Measurements from ENCODE around the gene XYLT2. TPM values are rescaled to one million over a fixed set of nuclear protein-coding genes. Genes with fewer than 3 reads are reported as not detected.
A peak's percentile ranks its signal among the peaks of the same experiment; 100 is the strongest.

XYLT2 gene
- total RNA-seq, 1 experiment from 2014 or later: 26.4 TPM

DNA sequence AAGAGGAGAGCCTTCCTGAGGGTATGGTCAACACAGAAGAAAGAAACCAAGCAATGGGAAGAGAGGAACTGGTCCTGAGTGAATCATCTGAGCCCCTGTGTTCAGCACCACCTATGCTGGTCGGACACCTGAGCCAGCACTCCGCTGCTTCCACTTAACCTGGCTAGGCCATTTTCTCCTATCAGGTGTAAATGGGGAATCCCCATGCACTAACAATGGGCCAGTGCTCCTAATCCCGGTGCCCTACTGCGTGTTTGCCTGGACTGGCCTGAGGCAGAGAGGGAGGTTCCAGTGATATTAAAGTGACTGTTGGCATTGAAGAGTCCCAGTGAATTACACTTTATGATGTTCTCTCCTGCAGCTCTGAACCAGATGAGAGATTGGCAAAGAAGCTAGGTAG, 34.4 kb upstream of the XYLT2 start:
- Histone ChIP-seq H3K79me2 (ENCODE audit: insufficient read depth, low read length) (no peaks in the 10 kb centered on the region), H4K5ac (ENCODE audit: insufficient read length, low read depth, low read length) (no peak overlapping the region), H3K4me2 (ENCODE audit: insufficient read depth, insufficient read length, low read length) (no peak overlapping the region), H2BK20ac (ENCODE audit: low read depth, low read length, poor library complexity, severe bottlenecking) (no peak overlapping the region), H3K14ac (ENCODE audit: insufficient read depth, low read length) (no peak overlapping the region), H2BK5ac (ENCODE audit: insufficient read length, low read length) (no peak overlapping the region), H2BK120ac (ENCODE audit: low read depth, low read length, poor library complexity, severe bottlenecking) (no peak overlapping the region), H2AK5ac (ENCODE audit: insufficient read length, low read length) (no peak overlapping the region), H4K8ac (replicated peaks; ENCODE audit: insufficient read length, low read depth, low read length) (no peak overlapping the region), H2BK12ac (ENCODE audit: insufficient read length, low read depth, low read length) (no peak overlapping the region), H3K27ac (ENCODE audit: insufficient read length, low read depth, low read length) (no peak overlapping the region), H3K9me3 (ENCODE audit: control insufficient read depth, low read depth, low read length) (no peaks in the 10 kb centered on the region), H4K91ac (ENCODE audit: insufficient read length, low read depth, low read length) (no peak overlapping the region), H3K4me1 (ENCODE audit: insufficient read depth, low read length) (peaks cover 8% of the 10 kb centered on the region), H3K27me3 (ENCODE audit: insufficient read depth, low read length) (no peaks in the 10 kb centered on the region), H2BK15ac (ENCODE audit: low read depth, low read length) (no peak overlapping the region), H3K4ac (ENCODE audit: low read depth, low read length) (no peak overlapping the region), H3K79me1 (ENCODE audit: insufficient read depth, low read depth, low read length, poor library complexity, severe bottlenecking) (no peaks in the 10 kb centered on the region), H2AFZ (ENCODE audit: low read length) (no peak overlapping the region), H4K20me1 (ENCODE audit: control insufficient read depth, insufficient read depth, insufficient read length) (no peaks in the 10 kb centered on the region), H3K23ac (ENCODE audit: insufficient read length, low read depth, low read length) (no peak overlapping the region), H3K56ac (ENCODE audit: insufficient read length, low read depth, low read length) (no peak overlapping the region), H3K9ac (ENCODE audit: extremely low read depth, insufficient read length, low read length) (no peak overlapping the region), H3T11ph (ENCODE audit: low read length) (no peak overlapping the region), H3K23me2 (ENCODE audit: insufficient read length, low read depth, low read length, poor library complexity, severe bottlenecking) (no peaks in the 10 kb centered on the region), H3K18ac (ENCODE audit: insufficient read length, low read depth, low read length) (no peak overlapping the region)
- WGBS (ENCODE audit: extremely low coverage, insufficient read length, low lambda C conversion rate): no CpG with 5 or more reads among the region's 4 CpGs
- TF ChIP-seq, protein P1, sequence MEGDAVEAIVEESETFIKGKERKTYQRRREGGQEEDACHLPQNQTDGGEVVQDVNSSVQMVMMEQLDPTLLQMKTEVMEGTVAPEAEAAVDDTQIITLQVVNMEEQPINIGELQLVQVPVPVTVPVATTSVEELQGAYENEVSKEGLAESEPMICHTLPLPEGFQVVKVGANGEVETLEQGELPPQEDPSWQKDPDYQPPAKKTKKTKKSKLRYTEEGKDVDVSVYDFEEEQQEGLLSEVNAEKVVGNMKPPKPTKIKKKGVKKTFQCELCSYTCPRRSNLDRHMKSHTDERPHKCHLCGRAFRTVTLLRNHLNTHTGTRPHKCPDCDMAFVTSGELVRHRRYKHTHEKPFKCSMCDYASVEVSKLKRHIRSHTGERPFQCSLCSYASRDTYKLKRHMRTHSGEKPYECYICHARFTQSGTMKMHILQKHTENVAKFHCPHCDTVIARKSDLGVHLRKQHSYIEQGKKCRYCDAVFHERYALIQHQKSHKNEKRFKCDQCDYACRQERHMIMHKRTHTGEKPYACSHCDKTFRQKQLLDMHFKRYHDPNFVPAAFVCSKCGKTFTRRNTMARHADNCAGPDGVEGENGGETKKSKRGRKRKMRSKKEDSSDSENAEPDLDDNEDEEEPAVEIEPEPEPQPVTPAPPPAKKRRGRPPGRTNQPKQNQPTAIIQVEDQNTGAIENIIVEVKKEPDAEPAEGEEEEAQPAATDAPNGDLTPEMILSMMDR (conservative IDR thresholded peaks at IDR 0.05): no peak
- Mint-ChIP-seq H3K27me3 (ENCODE audit: low read depth) (peaks cover 8% of the 10 kb centered on the region), H3K4me3 (no peak overlapping the region), H3K9me3 (peaks cover 4 to 15% of the 10 kb centered on the region in 2 experiments; a peak in 2 of 5 replicates), H3K27ac (peak overlapping the region in 1 of 3 experiments; percentile 44; a peak in 1 of 7 replicates), H3K4me1 (peaks cover 31 to 37% of the 10 kb centered on the region in 2 experiments), H3K36me3 (ENCODE audit: insufficient read depth in 1 of 3, low read depth in 3 of 3) (peaks cover 0 to 18% (median 0%) of the 10 kb centered on the region in 3 experiments; a peak in 3 of 7 replicates)
- no peak for DNase-seq
